Measurements from ENCODE around the gene PPFIA3. TPM values are rescaled to one million over a fixed set of nuclear protein-coding genes. Genes with fewer than 3 reads are reported as not detected.
A peak's percentile ranks its signal among the peaks of the same experiment; 100 is the strongest.

PPFIA3 gene
- total and polyA plus RNA-seq, 2 of the 4 experiments (the other 2 are of a cell fraction) = 0.90 to 2.4 TPM

DNA sequence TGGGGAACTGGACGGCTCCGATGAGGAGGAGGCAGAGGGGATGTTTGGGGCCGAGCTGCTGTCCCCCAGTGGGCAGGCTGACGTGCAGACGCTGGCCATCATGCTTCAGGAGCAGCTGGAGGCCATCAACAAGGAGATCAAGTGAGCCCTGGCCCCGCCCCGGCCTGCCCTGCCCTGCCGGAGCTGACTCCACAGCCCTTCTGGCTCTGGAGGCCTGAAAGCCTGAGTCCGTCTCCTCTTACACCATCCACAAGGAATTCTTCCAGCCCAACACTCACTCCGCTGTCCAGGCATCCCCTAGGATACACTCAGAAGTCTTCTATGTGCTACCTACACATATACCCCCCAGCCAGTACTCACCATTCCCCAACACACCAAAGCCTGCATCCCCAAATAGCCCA lies 17.4 kb downstream of the PPFIA3 start:
- H3K9ac ChIP-seq (ENCODE audit: low read depth, low read length) = no peak overlapping the region
- no peaks in the 10 kb centered on the region for H3K27me3 ChIP-seq (ENCODE audit: control insufficient read depth, insufficient read depth, low read length)
- ATAC-seq (ENCODE audit: low read depth) (peak; percentile 83), DNase-seq (peak; percentile 50)
- no peak overlapping the region for H3K4me3 ChIP-seq (ENCODE audit: insufficient read depth, low read depth, low read length)
- H4K91ac ChIP-seq (ENCODE audit: insufficient read depth, low read depth, low read length) = no peak overlapping the region
- no peak overlapping the region for H3K4ac ChIP-seq (ENCODE audit: low read depth, low read length)
- peaks cover 6% of the 10 kb centered on the region; the same call in 1 of the 2 replicates for H3K9me1 ChIP-seq (ENCODE audit: insufficient read depth, low read length)
- 35% methylated on average over 5 of the region's 10 CpGs; no CpG with 5 or more reads in 1 of the 2 experiments for WGBS, 2 experiments (ENCODE audit: extremely low coverage in 2 of 2, insufficient read length in 1 of 2)
- POLR2A ChIA-PET (ENCODE audit: unreplicated experiment) = no interaction called here
- H3K9me3 ChIP-seq (ENCODE audit: control insufficient read depth, insufficient read depth, low read length) = no peaks in the 10 kb centered on the region
- dilution Hi-C loops (cut with HindIII; ENCODE audit: low sequenced_read_pairs, unreplicated experiment) = no loop called here
- BruUV-seq (replicated peaks) = no TSS peak
- no peak overlapping the region for H3K18ac ChIP-seq (ENCODE audit: low read depth, low read length)
- H3K56ac ChIP-seq (ENCODE audit: extremely low read depth, insufficient read depth, low read length) = no peak overlapping the region
- H3K79me1 ChIP-seq (ENCODE audit: low read depth in 1 of 2, low read length in 2 of 2) = no peaks in the 10 kb centered on the region
- H4K8ac ChIP-seq (ENCODE audit: low read depth in 2 of 2, low read length in 2 of 2) = no peak overlapping the region
- no peak overlapping the region for H2AK9ac ChIP-seq (replicated peaks; ENCODE audit: low read depth, low read length, poor library complexity)
- H2BK15ac ChIP-seq (ENCODE audit: low read depth, low read length) = no peak overlapping the region
- H3K4me2 ChIP-seq (ENCODE audit: low read depth, low read length) = no peak overlapping the region
- no peak overlapping the region for H2BK5ac ChIP-seq (ENCODE audit: low read depth, low read length, poor library complexity, severe bottlenecking)
- no peak overlapping the region for H2BK20ac ChIP-seq (ENCODE audit: low read depth, low read length)
- H2AK5ac ChIP-seq (ENCODE audit: low read depth, low read length) = no peak overlapping the region
- peak overlapping the region; percentile 17; the same call in 1 of the 2 replicates for H3K27ac ChIP-seq (ENCODE audit: insufficient read depth, low read length)
- H3K36me3 ChIP-seq (ENCODE audit: control insufficient read depth, insufficient read depth, low read length) = no peaks in the 10 kb centered on the region
- H4K5ac ChIP-seq (ENCODE audit: low read depth, low read length) = no peak overlapping the region
- peaks cover 2% of the 10 kb centered on the region for H3K4me1 ChIP-seq (ENCODE audit: control insufficient read depth, insufficient read depth, low read length)
- in situ Hi-C loops (cut with MboI; ENCODE audit: low sequenced_read_pairs) = no loop called here
- no peak for TF ChIP-seq MAZ (IDR thresholded peaks at IDR 0.05; ENCODE audit: borderline replicate concordance, low read depth, low read length)
- TF ChIP-seq RFX5 (IDR thresholded peaks at IDR 0.05; ENCODE audit: low read depth, low read length) = no peak
- TF ChIP-seq SMC3 (IDR thresholded peaks at IDR 0.05; ENCODE audit: low read depth, low read length) = no peak
- TF ChIP-seq MXI1 (IDR thresholded peaks at IDR 0.05; ENCODE audit: borderline replicate concordance, low read depth, low read length) = no peak
- no peak for TF ChIP-seq MAFK (IDR thresholded peaks at IDR 0.05; ENCODE audit: low read depth, low read length)
- no peak for TF ChIP-seq POLR2A (IDR thresholded peaks at IDR 0.05; ENCODE audit: low read depth, low read length)
- TF ChIP-seq CHD1 (IDR thresholded peaks at IDR 0.05; ENCODE audit: low read depth, low read length) = no peak
- TF ChIP-seq, protein P1, sequence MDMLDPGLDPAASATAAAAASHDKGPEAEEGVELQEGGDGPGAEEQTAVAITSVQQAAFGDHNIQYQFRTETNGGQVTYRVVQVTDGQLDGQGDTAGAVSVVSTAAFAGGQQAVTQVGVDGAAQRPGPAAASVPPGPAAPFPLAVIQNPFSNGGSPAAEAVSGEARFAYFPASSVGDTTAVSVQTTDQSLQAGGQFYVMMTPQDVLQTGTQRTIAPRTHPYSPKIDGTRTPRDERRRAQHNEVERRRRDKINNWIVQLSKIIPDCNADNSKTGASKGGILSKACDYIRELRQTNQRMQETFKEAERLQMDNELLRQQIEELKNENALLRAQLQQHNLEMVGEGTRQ (IDR thresholded peaks at IDR 0.05; ENCODE audit: low read depth, low read length) = no peak
- no peak for TF ChIP-seq CEBPB (IDR thresholded peaks at IDR 0.05; ENCODE audit: low read depth, low read length)
- no peak overlapping the region for H3K23ac ChIP-seq (ENCODE audit: low read depth, low read length)
- intact Hi-C loops (cut with micrococcal nuclease) = no loop called here
- no peak overlapping the region for H2BK120ac ChIP-seq (ENCODE audit: low read depth, low read length)
- H3K14ac ChIP-seq (replicated peaks; ENCODE audit: low read depth, low read length) = no peak overlapping the region
- H2AFZ ChIP-seq (replicated peaks; ENCODE audit: low read length, poor library complexity) = peak overlapping the region; percentile 75
- no peaks in the 10 kb centered on the region for H4K20me1 ChIP-seq (ENCODE audit: insufficient read depth, low read length)
- CTCF ChIA-PET = interaction anchor here (1.1 kb wide), 1 partner anchor 10 kb away, joined by 3 read pairs; no protein-coding TSS in a partner anchor
